Measurements from ENCODE around the gene KRT33A.
"Not testable (repeated sequence)": the region's sequence is repeated elsewhere in the genome, so short reads cannot be mapped to it uniquely, and the experiment has no call there.

Gene KRT33A

DNA sequence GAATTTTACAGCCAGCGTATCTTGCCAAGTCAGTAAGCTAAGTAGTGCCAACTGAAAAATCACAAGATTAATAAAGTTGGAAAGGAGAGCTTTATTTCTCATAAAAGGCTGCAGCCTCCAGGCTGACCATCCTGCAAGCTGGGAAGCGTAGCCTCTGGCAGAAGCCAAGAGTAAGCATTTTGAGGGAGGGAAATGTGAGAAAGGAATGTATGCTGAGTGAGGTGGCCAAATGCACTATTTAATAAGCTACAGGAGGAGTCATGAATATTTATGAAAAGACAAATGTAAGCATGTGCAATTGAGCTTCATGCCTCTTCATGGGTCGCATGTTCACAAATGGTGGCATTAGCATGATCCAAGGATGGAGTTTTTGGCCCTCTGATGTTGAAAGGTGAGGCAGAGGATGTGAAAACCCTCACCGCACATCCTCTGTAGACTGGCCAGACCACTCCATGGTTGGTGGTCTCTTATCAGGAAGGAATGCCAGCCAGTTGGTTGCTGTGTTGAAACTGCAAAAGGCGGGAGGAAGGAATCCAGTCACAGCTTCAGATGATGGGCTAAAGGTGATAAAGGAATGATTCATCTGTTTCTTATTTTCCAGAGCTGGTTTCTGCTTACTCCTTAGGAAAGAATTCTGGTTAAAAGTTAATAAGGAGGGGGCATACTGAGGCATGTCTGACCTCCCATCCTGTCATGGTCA lies 9.8 kb upstream of the KRT33A start:
- DNase-seq = peak; percentile 50

DNA sequence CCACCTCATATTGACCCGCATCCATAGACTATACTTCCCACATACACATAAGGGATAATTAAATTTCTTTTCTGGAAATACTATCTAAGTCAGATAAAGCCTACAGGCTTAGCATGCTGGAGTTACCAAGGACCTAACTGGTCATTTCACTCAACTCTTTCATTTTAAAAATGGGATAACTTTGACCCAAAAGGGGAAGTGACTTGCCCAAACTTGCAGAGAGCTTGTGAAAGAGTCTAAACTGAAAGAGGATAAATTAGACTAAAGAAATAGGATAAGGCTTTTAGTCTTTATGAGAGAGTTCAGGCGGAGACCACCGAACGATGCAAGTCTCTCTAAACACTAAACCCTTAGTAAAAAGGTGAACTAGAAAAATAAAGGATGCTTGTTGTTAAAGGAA lies 3.9 kb upstream of the KRT33A start:
- DNase-seq = no peak

DNA sequence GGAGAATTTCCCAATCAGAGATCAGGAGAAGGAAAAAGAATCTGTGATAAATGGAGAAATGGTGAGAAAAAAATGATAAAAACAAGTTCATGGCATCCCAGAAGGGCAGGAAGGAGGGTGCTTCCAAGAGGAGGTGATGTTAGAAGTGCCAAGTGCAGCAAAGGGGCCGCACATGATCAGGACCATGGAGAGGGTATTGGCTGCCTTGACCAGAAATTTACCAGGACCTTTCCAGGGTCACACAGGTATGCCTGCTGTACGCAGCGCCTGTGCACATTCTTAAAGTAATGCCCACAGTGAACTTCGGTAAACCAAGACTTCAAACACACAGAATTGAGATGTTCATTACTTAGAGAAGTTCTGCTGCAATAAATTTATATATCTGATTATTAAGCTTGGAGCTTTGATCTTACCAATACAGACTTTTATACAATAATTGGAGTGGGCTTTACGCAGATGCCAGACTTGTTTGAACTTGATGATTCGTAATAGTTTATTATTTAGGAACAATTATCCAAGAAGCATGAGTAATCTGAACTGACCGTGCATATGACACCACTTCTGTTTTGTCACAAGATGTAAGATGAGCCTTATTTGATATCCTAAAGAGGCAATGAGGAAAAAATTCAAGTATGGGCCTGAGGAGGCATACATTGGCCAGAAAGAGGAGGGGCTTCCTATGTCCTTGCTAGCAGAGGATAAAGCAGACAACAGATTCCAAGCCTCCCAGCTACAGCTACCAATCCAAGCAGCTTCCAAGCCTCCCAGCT lies 2.2 kb upstream of the KRT33A start:
- DNase-seq = peak; percentile 26

DNA sequence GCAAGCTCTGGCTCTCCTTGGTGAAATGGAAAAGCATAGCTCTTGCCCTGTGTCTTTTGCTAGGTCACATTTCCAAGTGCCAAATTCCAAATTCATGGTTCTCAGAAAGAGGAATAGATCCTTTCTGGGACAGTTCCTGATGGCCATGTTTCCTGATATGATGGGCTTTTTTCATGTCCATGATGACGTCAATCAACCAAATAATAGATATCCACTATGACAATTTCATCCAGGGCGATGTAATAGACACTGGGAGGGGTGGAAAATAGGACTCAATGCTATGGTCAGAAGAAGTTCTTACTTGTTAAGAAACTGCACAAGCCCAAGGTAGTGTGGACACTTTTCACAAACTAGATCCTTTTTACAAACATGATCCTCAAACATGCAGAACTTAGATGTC lies 549 bp upstream of the KRT33A start:
- no peak for DNase-seq

DNA sequence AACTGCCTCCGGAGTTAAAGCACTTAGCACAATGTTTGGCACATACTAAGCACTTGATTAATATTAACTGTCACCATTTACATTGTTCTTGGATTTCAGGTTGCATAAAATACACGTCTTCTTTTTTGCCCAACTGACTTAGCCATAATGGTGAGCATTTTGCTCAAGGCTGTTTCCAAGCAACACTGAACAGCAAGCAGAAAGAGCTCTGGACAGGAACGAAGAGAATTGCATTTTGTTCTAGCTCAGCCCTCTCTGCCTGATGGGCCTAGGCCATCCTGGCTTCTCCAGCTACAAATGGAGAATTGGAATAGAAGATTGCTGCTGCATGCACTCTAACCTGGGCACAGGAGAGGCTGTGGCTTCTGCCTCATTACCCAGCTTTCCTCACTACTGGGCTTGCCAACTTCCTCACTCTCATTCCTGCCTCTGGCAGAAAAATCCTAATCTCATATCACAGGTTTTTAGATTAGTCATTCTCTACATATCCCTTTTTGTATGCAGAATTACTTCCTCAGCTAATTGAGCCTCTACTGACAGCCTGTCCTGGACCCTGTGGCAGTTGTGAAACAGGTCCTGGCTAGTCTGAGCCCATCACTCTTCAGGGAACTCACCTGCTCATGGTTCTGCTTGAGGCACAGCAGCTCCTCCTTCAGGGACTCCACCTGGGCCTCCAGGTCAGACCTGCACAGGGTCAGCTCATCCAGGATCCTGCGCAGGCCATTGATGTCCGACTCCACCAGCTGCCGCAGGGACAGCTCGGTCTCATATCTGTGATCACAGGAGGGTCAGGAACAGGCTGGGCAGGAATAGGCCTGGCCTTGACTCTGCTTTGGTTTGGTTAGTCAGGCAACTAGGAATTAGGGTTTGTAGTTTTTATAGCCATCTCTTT lies 2.5 kb downstream of the KRT33A start:
- no peak for DNase-seq

DNA sequence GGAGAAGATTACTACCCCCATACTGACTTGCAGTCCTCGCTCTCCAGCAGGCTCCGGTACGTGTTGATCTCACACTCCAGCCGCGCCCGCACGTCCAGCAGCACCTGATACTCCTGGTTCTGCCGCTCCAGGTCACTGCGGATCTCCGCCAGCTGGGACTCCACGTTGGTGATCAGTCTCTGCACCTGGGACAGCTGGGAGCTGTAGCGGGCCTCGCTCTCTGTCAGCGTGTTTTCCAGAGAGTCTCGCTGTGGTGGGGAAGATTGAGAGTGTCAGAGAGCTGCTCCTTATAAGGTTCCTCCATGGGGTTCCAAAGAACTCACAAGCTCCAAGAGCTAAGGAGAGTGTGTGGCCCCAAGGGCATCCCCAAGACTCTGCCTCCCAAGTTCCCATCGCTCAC lies 4.2 kb downstream of the KRT33A start:
- DNase-seq = not testable (repeated sequence)

DNA sequence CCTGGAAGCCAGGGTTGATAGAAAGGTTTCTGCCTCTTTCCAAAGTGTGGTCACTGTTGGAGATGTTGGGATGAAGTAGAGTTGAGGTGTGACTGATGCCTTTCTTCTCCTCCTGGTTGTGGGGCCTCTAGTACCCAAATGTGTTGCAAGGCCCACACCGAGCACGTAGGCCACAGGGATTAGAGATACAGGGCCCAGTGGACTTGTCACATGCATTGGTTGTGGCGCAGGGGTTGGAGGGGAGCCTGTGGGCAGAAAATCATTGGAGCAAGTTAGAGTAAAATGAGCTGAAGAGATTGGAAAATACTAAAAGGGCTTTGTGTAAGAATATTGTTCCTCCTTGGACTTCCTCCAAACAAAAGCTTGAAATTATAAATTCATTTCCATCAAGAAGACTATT lies 4.6 kb downstream of the KRT33A start:
- DNase-seq = no peak

DNA sequence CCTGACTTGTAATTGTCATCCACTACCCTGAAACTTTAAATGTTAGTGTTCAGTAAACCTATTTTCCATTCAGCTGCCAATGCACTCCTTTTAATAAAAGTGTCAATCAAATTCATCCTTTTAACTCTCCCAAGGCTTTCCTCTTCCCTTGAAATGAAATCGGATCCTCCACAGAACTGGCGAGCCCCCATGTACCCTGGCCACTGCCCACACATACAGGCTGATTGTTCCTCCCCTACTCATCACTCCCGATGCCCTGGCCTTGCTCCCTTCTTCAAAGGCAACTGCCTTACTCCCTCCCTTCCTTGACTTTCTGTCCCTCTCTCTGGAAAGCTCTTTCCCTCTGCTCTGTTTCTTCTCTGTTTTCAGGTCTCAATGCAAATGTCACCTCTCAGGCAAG lies 7.6 kb downstream of the KRT33A start:
- DNase-seq = no peak

DNA sequence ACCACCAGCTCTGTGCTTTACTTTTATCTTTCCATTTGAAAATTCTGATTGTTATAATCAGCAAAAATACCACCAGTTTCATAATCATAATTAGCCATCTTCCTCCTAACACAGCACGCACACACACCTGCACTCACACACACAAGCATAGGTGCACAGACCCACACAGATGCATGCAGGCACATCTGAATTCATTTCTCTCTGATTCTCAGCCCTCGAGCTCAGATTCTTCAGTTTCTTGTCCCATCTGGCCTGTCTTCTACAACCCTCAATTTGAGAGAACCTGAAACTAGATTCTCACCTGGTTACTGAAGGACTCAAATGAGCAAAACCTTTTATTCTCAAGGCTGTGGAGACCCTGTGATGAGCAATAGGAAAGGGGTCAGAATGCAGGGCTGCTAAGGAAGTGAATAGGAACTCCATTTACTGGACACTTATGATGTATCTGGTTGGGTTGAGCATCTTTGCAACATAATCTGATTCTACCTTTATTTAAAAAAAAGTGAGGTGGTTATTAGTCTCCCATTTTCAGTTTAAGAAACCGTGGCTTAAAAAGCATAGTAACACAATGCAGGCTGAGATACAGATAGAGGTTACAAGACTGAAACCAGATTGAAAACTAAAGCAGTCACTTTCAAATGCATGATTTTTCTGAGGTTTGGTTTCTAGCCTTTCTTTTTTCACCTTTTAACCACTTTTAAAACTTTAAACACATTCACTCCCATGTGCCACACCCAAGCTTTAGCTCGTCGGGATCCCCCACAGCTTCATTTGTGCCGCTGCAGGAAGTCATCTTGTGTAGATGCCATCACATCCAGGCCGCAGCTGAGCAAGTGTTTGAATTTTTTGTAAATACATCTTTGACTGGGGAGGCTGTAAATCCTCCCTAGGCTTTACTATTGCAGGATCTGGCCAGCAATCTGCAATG lies 9.4 kb downstream of the KRT33A start:
- DNase-seq = no peak

DNA sequence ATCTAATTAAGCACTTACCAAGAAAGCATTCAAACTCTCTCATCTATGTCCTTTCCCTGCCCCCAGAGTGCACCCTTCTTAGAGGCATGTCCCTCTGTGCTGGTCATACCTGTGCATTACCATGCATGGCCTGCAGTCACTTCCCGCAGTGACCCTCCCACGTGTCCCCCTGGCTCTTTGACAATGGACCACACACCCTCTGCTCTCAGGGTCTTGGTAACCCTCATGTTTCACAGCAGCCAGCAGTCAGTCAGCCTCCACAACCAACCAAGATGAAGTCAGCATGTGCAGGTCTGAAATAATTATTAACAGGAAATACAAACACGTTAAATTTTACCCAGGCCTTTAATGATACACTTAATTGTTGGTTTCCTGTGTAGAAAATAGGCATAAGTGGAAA lies 10.1 kb downstream of the KRT33A start:
- DNase-seq = no peak

DNA sequence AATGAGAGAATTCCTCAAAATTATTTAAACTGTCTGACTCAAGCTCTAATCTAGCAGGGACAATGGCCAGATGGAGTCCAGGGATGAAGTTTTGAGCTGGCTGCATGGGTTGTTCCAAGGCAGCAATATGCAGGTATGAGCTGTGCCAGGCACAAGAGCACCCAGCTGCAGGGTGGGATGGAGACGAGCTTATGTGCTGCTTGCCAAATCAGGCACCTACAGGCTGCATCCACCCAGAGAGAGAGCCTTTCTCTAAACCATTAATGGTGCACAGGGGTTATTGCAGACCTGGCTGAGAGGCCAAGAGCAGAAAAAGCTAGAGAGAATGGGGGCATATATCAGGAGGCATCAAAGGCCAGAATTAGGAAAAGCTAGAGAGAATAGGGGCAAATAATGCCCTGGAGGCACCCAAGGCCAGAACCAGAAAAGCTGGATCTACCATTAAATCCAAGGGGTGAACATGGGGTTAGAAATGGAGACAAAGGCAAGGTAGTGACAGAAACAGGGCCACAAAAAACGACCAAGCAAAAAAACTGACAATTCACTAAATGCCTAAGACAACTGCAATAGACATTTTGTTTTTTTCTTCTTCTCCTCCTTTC lies 11.0 kb downstream of the KRT33A start:
- no peak for DNase-seq

DNA sequence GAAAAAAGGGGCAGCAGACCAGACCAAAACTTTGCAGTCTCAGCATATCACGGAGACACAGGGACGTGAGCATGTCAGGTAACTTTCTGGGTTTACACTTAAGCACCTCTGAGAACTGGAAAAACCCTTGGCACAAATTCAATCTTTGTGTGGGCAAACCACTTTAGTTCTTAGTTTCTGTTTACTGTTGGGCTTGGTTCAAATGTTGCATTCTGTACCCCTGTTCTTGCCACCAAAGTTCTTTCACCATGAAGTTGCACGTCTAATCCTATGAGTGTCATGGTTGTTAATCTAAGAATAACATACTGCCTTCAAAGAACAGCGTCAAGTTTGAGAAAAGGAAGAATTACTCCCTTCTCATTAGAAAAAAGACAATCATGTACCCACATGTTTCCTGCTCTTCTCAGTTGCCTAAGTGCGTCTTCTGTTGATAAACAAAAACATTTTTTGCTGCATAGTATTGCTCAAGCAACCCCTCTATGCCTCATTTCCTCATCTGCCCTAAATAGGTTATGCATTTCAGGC lies 11.6 kb downstream of the KRT33A start:
- DNase-seq = peak; percentile 65

DNA sequence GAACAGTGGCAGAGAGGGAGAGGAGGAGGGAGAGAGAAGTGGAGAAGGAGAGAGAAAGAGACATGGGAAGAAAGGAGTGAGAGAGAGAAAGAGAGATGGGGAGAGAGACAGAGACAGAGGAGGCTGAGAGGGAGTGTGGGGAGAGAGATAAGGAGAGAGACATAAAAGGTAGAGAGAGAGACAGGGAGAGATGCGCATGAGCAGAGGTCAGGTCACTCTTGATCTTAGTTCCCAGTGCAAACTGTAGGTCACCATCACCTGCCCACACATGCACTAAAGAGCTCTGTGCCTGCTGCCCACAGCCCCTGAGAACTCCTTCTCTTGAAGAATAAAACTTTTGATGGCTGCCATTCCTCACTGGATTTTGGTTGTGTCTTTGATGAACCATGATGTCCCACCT lies 14.9 kb downstream of the KRT33A start:
- no peak for DNase-seq

DNA sequence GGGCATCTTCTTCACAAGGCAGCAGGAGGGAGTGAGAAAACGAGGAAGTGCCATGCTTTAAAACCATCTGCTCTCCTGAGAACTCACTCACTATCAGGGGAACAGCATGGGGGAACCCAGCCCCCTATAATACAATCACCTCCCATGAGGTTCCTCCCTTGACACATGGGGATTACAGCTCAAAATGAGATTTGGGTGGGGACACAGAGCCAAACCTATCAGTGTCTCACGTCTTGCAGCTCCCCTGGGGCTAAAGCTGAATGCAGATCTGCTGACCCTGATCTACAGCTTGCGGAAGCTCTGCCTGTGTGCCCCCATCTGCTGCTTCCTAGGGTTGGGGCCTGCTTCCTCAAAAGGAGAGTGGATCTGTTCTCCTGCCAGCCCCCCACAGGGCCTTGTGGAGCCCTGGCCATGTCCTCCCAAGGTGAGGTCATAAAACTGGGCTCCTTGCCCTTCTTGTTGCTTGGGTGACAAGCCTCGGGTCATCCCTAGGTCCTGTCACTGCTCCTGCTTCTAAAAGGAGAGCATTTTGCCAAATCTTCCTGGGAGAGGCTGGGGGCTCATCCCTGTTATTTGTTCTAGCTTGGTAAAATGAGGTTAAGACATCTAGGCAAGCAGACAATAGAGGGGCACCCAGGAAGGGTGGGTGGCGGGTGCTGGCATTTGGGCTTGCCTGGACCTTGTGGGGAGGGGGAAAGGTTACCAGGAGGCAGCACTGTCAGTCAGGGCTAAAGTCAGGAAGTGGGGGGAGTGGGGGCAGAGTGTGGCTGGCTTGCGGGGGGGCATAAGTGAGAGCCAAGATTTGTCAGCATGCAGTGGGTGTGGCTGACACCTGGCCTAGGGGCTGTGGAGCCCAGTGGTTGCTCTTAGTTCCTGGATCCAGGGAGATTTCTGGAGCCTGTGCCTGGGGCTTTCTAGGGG lies 16.0 kb downstream of the KRT33A start:
- DNase-seq = no peak

DNA sequence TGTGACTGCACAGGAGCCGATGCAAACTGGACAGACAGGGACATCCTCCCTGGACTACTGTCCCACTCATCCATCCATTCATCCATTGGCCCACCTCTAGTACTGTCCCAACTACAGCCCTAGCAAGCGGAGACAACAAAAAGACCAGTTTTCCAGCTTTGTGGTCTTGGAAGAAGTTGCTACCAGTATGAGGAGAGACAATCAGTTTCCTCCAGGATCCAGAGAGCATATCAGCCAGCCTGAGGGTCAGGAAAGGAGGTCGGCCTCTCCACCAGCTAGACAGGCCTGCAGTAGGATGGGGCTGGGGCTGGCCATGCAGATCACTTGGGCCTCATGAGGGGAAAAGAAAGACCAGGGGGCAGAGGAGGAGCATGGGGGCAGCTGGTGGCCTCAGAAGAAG lies 16.8 kb downstream of the KRT33A start:
- DNase-seq = no peak

DNA sequence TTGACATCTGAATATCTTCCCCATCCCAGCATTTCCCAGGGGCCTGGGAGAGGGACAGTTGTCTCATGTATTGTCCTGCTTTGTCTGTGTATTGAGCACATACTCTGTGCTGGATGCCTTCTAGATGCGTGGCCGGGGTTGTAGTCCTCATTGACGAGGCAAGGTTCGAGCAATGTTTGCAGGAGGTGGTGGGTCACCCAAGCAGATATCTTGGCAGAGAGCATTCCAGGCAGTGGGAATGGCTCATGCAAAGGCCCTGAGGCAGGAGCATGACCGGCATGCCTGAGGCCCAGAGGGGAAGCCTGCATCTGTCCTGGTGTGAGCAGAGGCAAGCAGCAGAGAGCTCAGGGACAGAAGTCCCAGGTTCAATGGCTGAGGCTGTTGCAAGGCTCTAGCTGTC lies 17.5 kb downstream of the KRT33A start:
- DNase-seq = no peak

DNA sequence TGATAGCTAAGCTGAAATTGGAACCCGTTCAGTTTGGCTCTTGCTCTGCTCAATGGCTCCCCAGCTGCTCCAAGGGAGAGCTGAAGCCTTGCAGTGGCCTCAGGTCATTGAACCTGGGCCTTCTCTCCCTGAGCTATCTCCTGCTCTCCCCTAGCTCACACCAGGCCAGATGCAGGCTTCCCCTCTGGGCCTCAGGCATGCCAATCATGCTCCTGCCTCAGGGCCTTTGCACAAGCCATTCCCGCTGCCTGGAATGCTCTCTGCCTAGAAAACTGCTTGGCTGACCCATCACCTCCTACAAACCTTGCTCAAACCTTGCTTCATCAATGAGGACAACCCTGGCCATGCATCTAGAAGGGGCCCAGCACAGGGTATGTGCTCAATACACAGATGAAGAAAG lies 18.4 kb downstream of the KRT33A start:
- no peak for DNase-seq

DNA sequence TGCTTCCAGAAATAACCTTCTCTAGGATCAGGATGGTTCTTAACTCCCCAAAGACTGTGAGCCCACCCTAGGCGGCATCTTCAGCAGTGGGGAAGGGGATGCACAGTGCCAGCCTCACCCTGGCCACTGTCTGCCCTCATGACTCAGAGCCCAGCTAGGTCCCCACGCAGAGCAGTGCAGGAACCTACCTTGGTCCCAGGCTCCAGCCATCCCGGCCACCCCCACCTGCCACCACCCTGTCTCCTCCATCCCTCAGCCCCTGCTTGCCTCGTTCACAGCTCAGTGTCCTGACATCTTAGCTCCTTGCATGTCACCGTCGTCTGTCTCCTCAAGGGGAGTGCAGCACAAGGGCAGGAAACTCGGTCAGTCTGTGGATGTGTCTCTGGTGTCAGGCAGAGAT lies 19.0 kb downstream of the KRT33A start:
- DNase-seq = no peak

DNA sequence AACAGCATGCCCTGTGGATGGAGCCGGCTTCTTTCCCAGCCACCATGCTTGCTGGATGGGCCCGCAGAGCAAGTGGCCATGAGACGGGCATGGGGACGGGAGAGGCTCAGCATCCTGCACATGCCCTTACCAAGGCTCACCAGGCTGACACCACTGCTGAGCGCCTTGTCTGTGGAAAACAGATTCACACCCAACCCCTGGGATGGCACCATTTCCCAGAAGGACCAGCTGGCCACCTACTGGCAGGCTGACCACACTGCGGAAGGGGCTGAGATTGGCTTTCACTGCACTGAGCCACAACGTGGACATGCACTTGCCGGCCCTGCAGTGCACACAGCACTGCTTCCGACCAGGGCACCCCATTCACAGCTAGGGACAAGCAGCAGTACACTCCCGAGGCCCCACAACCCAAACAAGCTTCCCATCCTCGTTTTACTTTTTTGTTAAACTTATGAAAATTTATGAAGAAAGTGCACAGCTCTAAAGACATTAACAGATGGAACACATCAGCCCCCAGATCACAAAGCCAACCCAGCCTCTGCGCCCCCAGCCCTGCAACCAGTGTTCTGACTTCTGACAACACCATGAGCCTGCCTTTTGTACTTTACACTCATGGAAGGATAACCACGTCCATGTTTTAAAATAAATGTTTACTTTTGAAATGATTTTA lies 21.2 kb downstream of the KRT33A start:
- DNase-seq = peak; percentile 65

DNA sequence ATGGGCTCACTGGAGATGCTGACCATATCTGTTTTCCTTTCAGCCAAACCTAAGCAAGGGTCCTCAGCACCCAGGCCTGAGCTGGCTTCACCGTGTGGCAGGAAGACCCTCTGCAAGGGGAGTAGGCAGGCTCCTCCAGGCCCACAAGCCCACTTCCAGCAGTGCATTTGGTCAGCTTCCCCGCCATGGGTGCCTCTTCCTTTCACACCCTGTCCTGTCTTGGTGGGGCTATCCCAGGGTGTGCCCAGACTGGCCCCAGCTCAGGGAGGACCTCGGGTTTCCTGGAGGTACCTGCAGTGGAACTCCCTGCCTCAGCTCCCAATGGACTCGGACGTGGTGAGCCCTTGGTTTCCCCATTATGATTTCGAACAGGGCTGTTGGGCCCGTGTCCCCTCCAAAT lies 22.4 kb downstream of the KRT33A start:
- no peak for DNase-seq

Data from HCEC 1CT (cell line).